KMS-11 (cell line): ENCODE measurements around the gene PTGIS.

Experiments
- H2AFZ ChIP-seq: fragments of 200-600 bp; sonication (generic); 2 replicates; pipeline ENCODE4 v1.6.1; 2016; ENCODE audit warnings: antibody characterized with exemption, mixed run types, low read depth
- H3K27ac ChIP-seq: fragments of 200-600 bp; sonication (generic); 2 replicates; pipeline ENCODE4 v1.6.1; 2016; ENCODE audit warnings: mild to moderate bottlenecking, mixed run types
- H3K27me3 ChIP-seq: fragments of 200-600 bp; sonication (generic); 2 replicates; pipeline ENCODE4 v1.6.1; 2017; ENCODE audit warnings: mild to moderate bottlenecking, low read depth, mixed run types, moderate library complexity; ENCODE audit not compliant: insufficient read depth
- H3K36me3 ChIP-seq: fragments of 200-600 bp; sonication (generic); 2 replicates; pipeline ENCODE4 v1.6.1; 2017; ENCODE audit warnings: mild to moderate bottlenecking, mixed run types; ENCODE audit not compliant: insufficient read depth
- H3K4me1 ChIP-seq: fragments of 200-600 bp; sonication (generic); 2 replicates; pipeline ENCODE4 v1.6.1; 2016; ENCODE audit warnings: mild to moderate bottlenecking, low read depth, mixed run types; ENCODE audit not compliant: poor library complexity, severe bottlenecking
- H3K4me2 ChIP-seq: fragments of 200-600 bp; sonication (generic); 2 replicates; pipeline ENCODE4 v1.7.0; 2016; ENCODE audit warnings: mild to moderate bottlenecking, mixed run types
- H3K4me3 ChIP-seq: fragments of 200-600 bp; sonication (generic); IDR thresholded peaks from 2 replicates; pipeline ENCODE4 v1.6.1; 2017; ENCODE audit warnings: low read depth, low read length, mixed read lengths; ENCODE audit not compliant: insufficient read depth
- H3K79me2 ChIP-seq: fragments of 200-600 bp; sonication (generic); 2 replicates; pipeline ENCODE4 v1.6.1; 2016; ENCODE audit warnings: low read depth, mixed run types; ENCODE audit not compliant: insufficient read depth
- H3K9ac ChIP-seq: fragments of 200-600 bp; sonication (generic); 2 replicates; pipeline ENCODE4 v1.6.1; 2016; ENCODE audit warnings: mild to moderate bottlenecking, mixed run types
- H4K20me1 ChIP-seq: fragments of 200-600 bp; sonication (generic); 2 replicates; pipeline ENCODE4 v1.6.1; 2016; ENCODE audit warnings: mild to moderate bottlenecking, mixed run types; ENCODE audit not compliant: insufficient read depth
- TF ChIP-seq, protein P1 (sequence below): fragments of 200-600 bp; sonication (generic); conservative IDR thresholded peaks from 2 replicates; pipeline ENCODE4 v1.6.1; 2017; ENCODE audit warnings: low read depth, mild to moderate bottlenecking, antibody characterized with exemption, low read length, moderate library complexity, mixed read lengths

The PTGIS gene

DNA sequence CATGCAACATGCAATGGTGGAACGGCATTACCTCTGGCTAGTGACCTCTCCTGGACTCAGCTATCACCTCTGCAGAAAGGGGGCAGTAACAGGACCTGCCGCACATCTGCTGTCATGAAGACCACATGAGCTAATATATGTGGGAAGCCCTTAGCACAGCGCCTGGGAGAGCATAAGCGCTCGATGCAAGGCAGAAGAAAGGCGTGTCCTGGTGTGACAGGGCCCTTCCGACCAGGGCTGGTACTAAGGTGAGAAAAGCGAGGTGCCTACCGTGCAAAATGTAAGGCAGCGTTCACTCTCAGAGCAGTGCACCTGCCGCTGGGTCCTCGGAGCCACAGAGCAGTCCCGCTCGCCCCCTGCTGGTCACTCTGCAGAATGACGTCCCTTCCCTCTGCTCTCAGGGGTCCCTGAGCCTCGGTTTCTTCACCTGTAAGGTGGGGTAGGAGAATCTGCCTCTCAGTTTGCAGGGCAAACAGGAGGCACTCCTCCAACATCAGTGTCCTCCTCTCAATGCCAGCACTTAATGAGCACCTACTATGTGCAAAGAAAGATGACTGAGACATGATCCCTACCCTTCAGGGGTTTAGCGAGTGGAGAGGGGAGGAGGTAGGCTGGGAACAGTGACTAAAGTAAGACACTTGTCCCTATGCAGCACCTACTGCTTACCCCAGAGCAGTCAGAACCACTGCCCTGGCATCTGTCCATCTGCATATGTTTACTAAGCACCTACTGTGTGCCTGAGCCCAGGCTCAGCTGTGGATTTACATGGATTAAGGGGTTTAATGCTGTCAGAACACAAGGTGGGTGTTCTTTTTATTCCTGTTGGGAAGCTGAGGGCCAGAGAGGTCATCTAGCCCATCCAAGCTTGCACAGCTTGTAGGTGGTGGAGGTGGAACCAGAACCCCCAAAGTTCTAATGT, 41.1 kb upstream of the PTGIS start:
- H2AFZ ChIP-seq = peak overlapping the region; percentile 41; the same call in 1 of the 2 replicates
- H3K9ac ChIP-seq = no peak overlapping the region
- no peak overlapping the region for H3K4me3 ChIP-seq
- no peak overlapping the region for H3K27ac ChIP-seq
- no peaks in the 10 kb centered on the region for H3K79me2 ChIP-seq
- no peaks in the 10 kb centered on the region for H4K20me1 ChIP-seq
- H3K4me2 ChIP-seq = peak overlapping the region; percentile 39; the same call in 1 of the 2 replicates
- TF ChIP-seq, protein P1, sequence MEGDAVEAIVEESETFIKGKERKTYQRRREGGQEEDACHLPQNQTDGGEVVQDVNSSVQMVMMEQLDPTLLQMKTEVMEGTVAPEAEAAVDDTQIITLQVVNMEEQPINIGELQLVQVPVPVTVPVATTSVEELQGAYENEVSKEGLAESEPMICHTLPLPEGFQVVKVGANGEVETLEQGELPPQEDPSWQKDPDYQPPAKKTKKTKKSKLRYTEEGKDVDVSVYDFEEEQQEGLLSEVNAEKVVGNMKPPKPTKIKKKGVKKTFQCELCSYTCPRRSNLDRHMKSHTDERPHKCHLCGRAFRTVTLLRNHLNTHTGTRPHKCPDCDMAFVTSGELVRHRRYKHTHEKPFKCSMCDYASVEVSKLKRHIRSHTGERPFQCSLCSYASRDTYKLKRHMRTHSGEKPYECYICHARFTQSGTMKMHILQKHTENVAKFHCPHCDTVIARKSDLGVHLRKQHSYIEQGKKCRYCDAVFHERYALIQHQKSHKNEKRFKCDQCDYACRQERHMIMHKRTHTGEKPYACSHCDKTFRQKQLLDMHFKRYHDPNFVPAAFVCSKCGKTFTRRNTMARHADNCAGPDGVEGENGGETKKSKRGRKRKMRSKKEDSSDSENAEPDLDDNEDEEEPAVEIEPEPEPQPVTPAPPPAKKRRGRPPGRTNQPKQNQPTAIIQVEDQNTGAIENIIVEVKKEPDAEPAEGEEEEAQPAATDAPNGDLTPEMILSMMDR = peak; percentile 99
- H3K27me3 ChIP-seq = peaks cover 13% of the 10 kb centered on the region; the same call in 1 of the 2 replicates
- peaks cover 27% of the 10 kb centered on the region for H3K4me1 ChIP-seq
- H3K36me3 ChIP-seq = no peaks in the 10 kb centered on the region

DNA sequence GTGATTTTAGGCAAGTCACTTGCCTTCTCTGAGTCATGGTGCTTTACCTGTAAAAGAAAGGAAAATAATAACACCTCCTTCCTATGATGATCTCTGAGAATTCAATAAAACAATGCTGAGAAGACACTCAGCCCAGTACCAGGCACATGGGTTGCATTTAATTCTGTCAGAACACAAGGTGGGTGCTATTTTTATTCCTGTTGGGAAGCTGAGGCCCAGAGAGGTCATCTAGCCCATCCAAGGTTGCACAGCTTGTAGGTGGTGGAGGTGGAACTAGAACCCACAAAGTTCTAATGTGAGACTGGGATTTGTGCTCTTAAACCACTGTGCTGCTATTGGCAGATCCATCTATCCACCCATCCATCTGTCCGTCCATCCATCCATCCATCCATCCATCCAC, 39.6 kb upstream of the PTGIS start:
- Histone ChIP-seq H3K27ac (no peak overlapping the region), H2AFZ (no peak overlapping the region), H3K4me1 (peaks cover 27% of the 10 kb centered on the region), H4K20me1 (no peaks in the 10 kb centered on the region), H3K4me3 (no peak overlapping the region), H3K36me3 (no peaks in the 10 kb centered on the region), H3K4me2 (no peak overlapping the region), H3K9ac (no peak overlapping the region), H3K79me2 (no peaks in the 10 kb centered on the region), H3K27me3 (peaks cover 13% of the 10 kb centered on the region; the same call in 1 of the 2 replicates)
- TF ChIP-seq, protein P1 = no peak

DNA sequence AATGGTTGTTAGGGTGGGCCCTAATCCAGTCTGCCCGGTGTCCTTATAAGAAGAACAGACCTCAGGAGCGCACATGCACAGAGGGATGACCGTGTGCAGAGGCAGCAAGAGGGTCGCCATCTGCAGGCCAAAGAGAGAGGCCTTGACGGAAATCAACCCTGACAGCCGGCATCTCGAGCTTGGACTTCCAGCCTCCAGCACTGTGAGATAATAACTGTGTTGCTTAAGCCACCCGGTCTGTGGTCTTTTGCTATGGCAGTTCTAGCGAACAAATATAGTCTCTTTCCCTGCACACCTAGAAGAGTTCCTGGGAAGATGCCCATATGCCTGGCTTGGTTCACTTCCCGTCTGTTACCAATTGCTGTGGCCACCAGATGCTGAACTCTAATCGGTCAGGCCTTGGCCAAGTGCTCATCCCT, 35.3 kb upstream of the PTGIS start:
- Histone ChIP-seq H4K20me1 (no peaks in the 10 kb centered on the region), H3K27me3 (peaks cover 11% of the 10 kb centered on the region; the same call in 1 of the 2 replicates), H3K27ac (no peak overlapping the region), H3K4me2 (no peak overlapping the region), H2AFZ (no peak overlapping the region), H3K79me2 (no peaks in the 10 kb centered on the region), H3K4me3 (no peak overlapping the region), H3K36me3 (no peaks in the 10 kb centered on the region), H3K9ac (no peak overlapping the region), H3K4me1 (peaks cover under 1% of the 10 kb centered on the region)
- TF ChIP-seq, protein P1 = peak; percentile 17; the same call in 1 of the 2 replicates

DNA sequence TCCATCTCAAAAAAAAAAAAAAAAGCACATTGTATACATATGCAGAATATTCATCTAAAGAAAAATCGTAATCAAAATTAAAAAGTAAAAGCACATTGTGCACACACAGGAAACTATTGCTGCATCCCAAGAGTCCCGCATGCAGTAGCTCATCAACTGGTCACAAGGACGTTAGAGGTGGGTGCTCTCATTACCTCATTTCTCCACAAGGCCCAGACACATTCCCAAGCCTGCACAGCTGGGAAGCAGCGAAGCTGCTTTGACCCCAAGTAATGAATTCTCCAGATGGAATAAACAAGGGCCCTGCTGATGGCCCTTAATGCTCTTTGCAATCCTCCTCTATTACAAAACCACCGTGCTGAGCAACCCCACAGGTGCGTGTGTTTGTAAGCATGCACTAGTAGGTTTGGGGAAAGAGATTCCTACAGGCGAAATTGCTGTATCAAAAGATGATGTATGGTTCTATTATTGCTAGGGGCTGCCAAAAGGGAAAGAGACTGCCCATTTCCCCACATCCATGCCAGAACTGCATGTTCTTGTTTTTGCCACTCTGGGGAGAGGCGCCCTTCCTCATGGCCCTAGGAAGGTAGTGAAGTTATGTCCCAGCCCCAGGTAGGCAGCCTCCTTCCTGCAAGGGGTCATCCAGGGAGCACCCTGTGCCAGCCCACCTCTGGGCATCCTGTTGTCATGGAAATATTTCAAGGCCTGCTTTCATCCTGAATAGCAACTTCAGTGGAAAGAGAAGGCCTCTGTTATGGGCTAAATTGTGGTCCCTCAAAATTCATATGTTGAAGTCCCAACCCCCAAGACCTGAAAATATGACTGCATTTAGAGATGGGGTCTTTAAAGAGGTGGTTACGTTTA, 34.6 kb upstream of the PTGIS start:
- Histone ChIP-seq H4K20me1 (no peaks in the 10 kb centered on the region), H3K36me3 (no peaks in the 10 kb centered on the region), H3K4me1 (peaks cover 4% of the 10 kb centered on the region), H3K79me2 (no peaks in the 10 kb centered on the region), H3K27me3 (peaks cover 4% of the 10 kb centered on the region; the same call in 1 of the 2 replicates), H3K27ac (no peak overlapping the region), H3K4me2 (no peak overlapping the region), H2AFZ (no peak overlapping the region), H3K9ac (no peak overlapping the region), H3K4me3 (no peak overlapping the region)
- TF ChIP-seq, protein P1 = no peak
